GM23338 (cell line): ENCODE measurements around the gene NYAP1. TPM values are rescaled to one million over a fixed set of nuclear protein-coding genes. Genes with fewer than 3 reads are reported as not detected.
"Not testable (repeated sequence)": the region's sequence is repeated elsewhere in the genome, so short reads cannot be mapped to it uniquely, and the experiment has no call there.

Experiments
- ATAC-seq: fragments of 200-7000 bp; cut with Tn5 transposase; 3 replicates; pipeline ENCODE4 v1.9.1; 2020
- DNase-seq: peaks from one replicate; pipeline ENCODE4 v3.0.0-alpha.2; 2015; ENCODE audit warnings: low spot score
- H2AFZ ChIP-seq: fragments of 200-600 bp; sonication (generic); 2 replicates; pipeline ENCODE4 v1.8.0; 2016; ENCODE audit warnings: antibody characterized with exemption, mild to moderate bottlenecking, moderate library complexity
- H3F3A ChIP-seq: fragments of 200-600 bp; sonication (generic); replicated peaks from 2 replicates; pipeline ENCODE4 v1.8.0; 2017; ENCODE audit warnings: antibody characterized with exemption, mixed run types, low read depth
- H3K27ac ChIP-seq: fragments of 200-600 bp; sonication (generic); 2 replicates; pipeline ENCODE4 v1.6.1; 2016; ENCODE audit warnings: low read depth
- H3K27me3 ChIP-seq: fragments of 200-600 bp; sonication (generic); 2 replicates; pipeline ENCODE4 v1.8.0; 2016; ENCODE audit warnings: mild to moderate bottlenecking, mixed run types, moderate library complexity; ENCODE audit not compliant: insufficient read depth
- H3K36me3 ChIP-seq: fragments of 200-600 bp; sonication (generic); 2 replicates; pipeline ENCODE4 v1.8.0; 2016; ENCODE audit warnings: mild to moderate bottlenecking; ENCODE audit not compliant: insufficient read depth
- H3K4me1 ChIP-seq: fragments of 200-600 bp; sonication (generic); 2 replicates; pipeline ENCODE4 v1.8.0; 2016; ENCODE audit warnings: mild to moderate bottlenecking, moderate library complexity; ENCODE audit not compliant: insufficient read depth
- H3K4me2 ChIP-seq: fragments of 200-600 bp; sonication (generic); 2 replicates; pipeline ENCODE4 v1.7.1; 2017; ENCODE audit warnings: mixed run types
- H3K4me3 ChIP-seq: fragments of 200-600 bp; sonication (generic); 2 replicates; pipeline ENCODE4 v1.6.1; 2016; ENCODE audit warnings: mixed run types
- H3K79me2 ChIP-seq: fragments of 200-600 bp; sonication (generic); replicated peaks from 2 replicates; pipeline ENCODE4 v1.8.0; 2017; ENCODE audit warnings: mild to moderate bottlenecking; ENCODE audit not compliant: insufficient read depth
- H3K9me2 ChIP-seq: fragments of 200-600 bp; sonication (generic); 2 replicates; pipeline ENCODE4 v1.8.0; 2017; ENCODE audit not compliant: insufficient read depth
- H4K20me1 ChIP-seq: fragments of 200-600 bp; sonication (generic); replicated peaks from 2 replicates; pipeline ENCODE4 v1.8.0; 2017; ENCODE audit warnings: mild to moderate bottlenecking; ENCODE audit not compliant: insufficient read depth
- H3K27ac Mint-ChIP-seq: 2 replicates; pipeline ENCODE4 v1.8.0; 2020; ENCODE audit warnings: inconsistent platforms, mild to moderate bottlenecking, moderate library complexity, mixed read lengths
- H3K27me3 Mint-ChIP-seq: 3 replicates; pipeline ENCODE4 v1.8.0; 2022; ENCODE audit warnings: low read depth, mild to moderate bottlenecking, moderate library complexity, mixed read lengths, inconsistent platforms; ENCODE audit not compliant: insufficient read depth, poor library complexity
- H3K36me3 Mint-ChIP-seq: 3 replicates; pipeline ENCODE4 v1.8.0; 2021; ENCODE audit warnings: low read depth, mild to moderate bottlenecking, inconsistent platforms, moderate library complexity, mixed read lengths
- H3K4me1 Mint-ChIP-seq: 3 replicates; pipeline ENCODE4 v1.8.0; 2020; ENCODE audit warnings: mild to moderate bottlenecking, inconsistent platforms, mixed read lengths
- H3K4me3 Mint-ChIP-seq: 3 replicates; pipeline ENCODE4 v1.8.0; 2021; ENCODE audit warnings: moderate library complexity, mild to moderate bottlenecking, inconsistent platforms, mixed read lengths
- H3K9me3 Mint-ChIP-seq: 3 replicates; pipeline ENCODE4 v1.8.0; 2020; ENCODE audit warnings: moderate library complexity, mild to moderate bottlenecking, inconsistent platforms, mixed read lengths
- CREB1 ChIP-seq: fragments of 250-450 bp; sonication (Bioruptor Pico); IDR thresholded peaks from 2 replicates; pipeline ENCODE4 v1.5.0; 2020; ENCODE audit warnings: low read depth, mild to moderate bottlenecking, moderate library complexity
- EZH2 ChIP-seq: fragments of 200-600 bp; sonication (generic); IDR thresholded peaks from one replicate; pipeline ENCODE4 v1.8.0; 2017; ENCODE audit warnings: antibody characterized with exemption, mild to moderate bottlenecking, low read depth; ENCODE audit not compliant: unreplicated experiment
- NANOG ChIP-seq: IDR thresholded peaks from 2 replicates; pipeline ENCODE4 v1.6.1; 2016; ENCODE audit warnings: antibody characterized with exemption, borderline replicate concordance
- ZNF114 ChIP-seq: fragments of 250-450 bp; sonication (Bioruptor Pico); IDR thresholded peaks from 2 replicates; pipeline ENCODE4 v1.5.0; 2020; ENCODE audit warnings: mild to moderate bottlenecking, moderate library complexity
- ZNF331 ChIP-seq: fragments of 250-450 bp; sonication (Bioruptor Pico); IDR thresholded peaks from 2 replicates; pipeline ENCODE4 v1.5.0; 2020; ENCODE audit warnings: low read depth, mild to moderate bottlenecking, moderate library complexity
- polyA plus RNA-seq: library from polyadenylated mRNA; unstranded; fragments of >200 nt; fragmentation: Nextera tagmentation; extraction: Ambion mirVana; gene quantifications from 2 replicates; pipeline ENCODE4 v1.2.1, GENCODE V29; 2016
- total RNA-seq: library from RNA; depleted of rRNA; stranded (reverse); fragments of >200 nt; shearing (Covaris generic); gene quantifications from 2 replicates; pipeline ENCODE4 v1.2.3, GENCODE V29; 2014
- TF ChIP-seq, protein P1 (sequence below): IDR thresholded peaks from 2 replicates; pipeline ENCODE4 v1.6.1; 2016; ENCODE audit warnings: antibody characterized with exemption
- TF ChIP-seq, protein P2 (sequence below): fragments of 250-450 bp; sonication (Bioruptor Pico); IDR thresholded peaks from 2 replicates; pipeline ENCODE4 v1.5.0; 2020; ENCODE audit warnings: mild to moderate bottlenecking, moderate library complexity

Gene NYAP1
- total and polyA plus RNA-seq, 2 experiments from 2014 or later, result 0.19 to 4.9 TPM

DNA sequence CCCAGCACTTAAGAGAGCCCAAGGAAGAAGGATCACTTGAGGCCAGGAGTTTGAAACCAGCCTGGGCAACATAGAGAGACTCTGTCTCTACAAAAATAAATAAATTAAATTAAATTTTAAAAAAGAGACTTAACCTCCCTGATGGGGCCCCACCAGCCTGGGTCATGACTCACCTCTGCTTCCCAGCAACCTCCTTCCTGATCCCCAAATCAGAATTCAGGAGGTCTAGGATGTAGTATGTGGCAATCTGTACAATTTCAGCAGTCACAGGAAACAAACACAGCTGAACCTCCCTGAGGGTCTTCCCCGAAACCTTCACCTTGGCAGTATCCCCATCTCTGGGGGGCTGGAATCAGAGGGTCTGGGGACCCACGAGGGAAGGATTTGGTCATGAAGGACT is 37.7 kb upstream of the NYAP1 start (continued):
- TF ChIP-seq, protein P1, sequence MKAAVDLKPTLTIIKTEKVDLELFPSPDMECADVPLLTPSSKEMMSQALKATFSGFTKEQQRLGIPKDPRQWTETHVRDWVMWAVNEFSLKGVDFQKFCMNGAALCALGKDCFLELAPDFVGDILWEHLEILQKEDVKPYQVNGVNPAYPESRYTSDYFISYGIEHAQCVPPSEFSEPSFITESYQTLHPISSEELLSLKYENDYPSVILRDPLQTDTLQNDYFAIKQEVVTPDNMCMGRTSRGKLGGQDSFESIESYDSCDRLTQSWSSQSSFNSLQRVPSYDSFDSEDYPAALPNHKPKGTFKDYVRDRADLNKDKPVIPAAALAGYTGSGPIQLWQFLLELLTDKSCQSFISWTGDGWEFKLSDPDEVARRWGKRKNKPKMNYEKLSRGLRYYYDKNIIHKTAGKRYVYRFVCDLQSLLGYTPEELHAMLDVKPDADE, result no peak
- TF ChIP-seq ZNF114 (CRISPR knock-in tag), result no peak

DNA sequence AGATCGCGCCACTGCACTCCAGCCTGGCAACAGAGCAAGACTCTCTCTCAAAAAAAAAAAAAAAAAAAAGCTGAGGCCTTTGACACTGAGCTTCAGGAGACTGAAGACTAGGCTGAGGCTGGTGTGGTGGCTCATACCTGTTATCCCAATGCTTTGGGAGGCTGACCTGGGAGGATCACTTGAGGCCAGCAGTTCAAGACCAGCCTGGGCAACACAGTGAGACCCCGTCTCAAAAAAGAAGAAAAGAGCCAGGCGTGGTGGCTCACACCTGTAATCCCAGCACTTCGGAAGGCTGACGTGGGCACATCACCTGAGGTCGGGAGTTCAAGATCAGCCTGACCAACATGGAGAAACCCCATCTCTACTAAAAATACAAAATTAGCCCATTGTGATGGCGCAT is 36.4 kb upstream of the NYAP1 start:
- peaks cover 12% of the 10 kb centered on the region for H3K4me1 Mint-ChIP-seq

DNA sequence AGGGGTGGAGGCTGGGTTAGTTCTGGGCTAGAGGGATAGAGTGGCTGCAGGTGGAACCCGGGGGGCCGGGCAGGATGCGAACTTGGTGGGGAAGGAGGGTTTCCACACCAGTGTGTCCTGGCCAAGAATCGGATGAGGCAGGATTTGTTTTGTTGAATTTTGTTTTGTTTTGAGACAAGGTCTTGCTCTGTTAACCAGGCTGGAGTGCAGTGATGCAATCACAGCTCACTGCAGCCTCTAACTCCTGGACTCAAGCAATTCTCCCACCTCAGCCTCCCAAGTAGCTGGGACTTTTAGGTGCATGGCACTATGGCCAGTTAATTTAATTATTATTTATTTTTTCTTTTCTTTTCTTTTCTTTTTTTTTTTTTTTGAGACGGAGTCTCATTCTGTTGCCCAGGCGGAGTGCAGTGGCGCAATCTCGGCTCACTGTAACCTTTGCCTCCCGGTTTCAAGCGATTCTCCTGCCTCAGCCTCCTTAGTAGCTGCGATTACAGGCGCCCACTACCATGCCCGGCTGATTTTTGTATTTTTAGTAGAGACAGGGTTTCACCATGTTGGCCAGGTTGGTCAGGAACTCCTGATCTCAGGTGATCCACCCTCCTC is 34.4 kb upstream of the NYAP1 start:
- Mint-ChIP-seq H3K27ac (no peak overlapping the region), H3K9me3 (no peaks in the 10 kb centered on the region), H3K4me3 (no peak overlapping the region), H3K36me3 (no peaks in the 10 kb centered on the region), H3K4me1 (peaks cover 10% of the 10 kb centered on the region), H3K27me3 (peaks cover 17% of the 10 kb centered on the region)
- ATAC-seq (no peak), DNase-seq (no peak)
- Histone ChIP-seq H4K20me1 (no peaks in the 10 kb centered on the region), H3K27me3 (no peaks in the 10 kb centered on the region), H3K4me2 (no peak overlapping the region), H3K4me3 (no peak overlapping the region), H2AFZ (no peak overlapping the region), H3K4me1 (no peaks in the 10 kb centered on the region; the same call in 1 of the 2 replicates), H3K27ac (no peak overlapping the region), H3F3A (no peaks in the 10 kb centered on the region), H3K36me3 (no peaks in the 10 kb centered on the region), H3K79me2 (no peaks in the 10 kb centered on the region), H3K9me2 (no peaks in the 10 kb centered on the region)
- TF ChIP-seq EZH2, result no peak

More for the DNA sequence above, 36.4 kb upstream of the NYAP1 start:
- not testable (repeated sequence) for H3K4me3 Mint-ChIP-seq, H3K36me3 Mint-ChIP-seq, H3F3A ChIP-seq, H3K27ac Mint-ChIP-seq, H3K4me3 ChIP-seq, H3K4me2 ChIP-seq, H3K4me1 ChIP-seq, H4K20me1 ChIP-seq, H3K27ac ChIP-seq, ATAC-seq, H2AFZ ChIP-seq, H3K79me2 ChIP-seq, H3K9me3 Mint-ChIP-seq, H3K9me2 ChIP-seq, H3K36me3 ChIP-seq, DNase-seq, H3K27me3 ChIP-seq
- peaks cover 22% of the 10 kb centered on the region for H3K27me3 Mint-ChIP-seq

DNA sequence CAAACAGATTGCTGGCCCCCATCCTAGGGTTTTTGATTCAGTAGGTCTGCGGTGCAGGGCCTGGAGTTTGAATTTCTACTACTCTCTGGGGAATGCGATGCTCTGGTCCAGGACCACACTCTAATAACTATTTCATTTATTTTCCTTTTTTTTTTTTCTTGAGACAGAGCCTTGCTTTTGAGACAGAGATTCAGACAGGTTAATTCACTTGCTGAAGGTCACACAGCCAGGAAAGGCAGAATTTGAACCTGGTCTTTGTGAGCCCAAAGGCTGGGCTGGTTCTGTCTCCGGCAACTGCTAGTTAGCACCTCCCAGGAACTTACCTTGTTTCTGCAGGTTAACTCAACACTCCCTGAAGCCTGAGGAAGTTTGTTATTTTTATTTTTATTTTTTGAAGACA is 31.2 kb upstream of the NYAP1 start:
- no peak overlapping the region for H3K4me3 ChIP-seq

More for the DNA sequence above, 31.2 kb upstream of the NYAP1 start:
- Histone ChIP-seq H3K27ac (no peak overlapping the region), H3K27me3 (no peaks in the 10 kb centered on the region), H3K4me1 (peaks cover 10% of the 10 kb centered on the region), H3K79me2 (no peaks in the 10 kb centered on the region), H3F3A (peaks cover 3% of the 10 kb centered on the region; the same call in 1 of the 2 replicates), H2AFZ (no peak overlapping the region), H3K9me2 (no peaks in the 10 kb centered on the region), H3K36me3 (no peaks in the 10 kb centered on the region), H4K20me1 (no peaks in the 10 kb centered on the region), H3K4me2 (no peak overlapping the region)
- ATAC-seq (no peak), DNase-seq (no peak)
- H3K27me3 Mint-ChIP-seq, result peaks cover 24% of the 10 kb centered on the region
- TF ChIP-seq NANOG (no peak), CREB1 (CRISPR knock-in tag) (no peak), ZNF331 (CRISPR knock-in tag) (no peak)
- TF ChIP-seq, protein P2, sequence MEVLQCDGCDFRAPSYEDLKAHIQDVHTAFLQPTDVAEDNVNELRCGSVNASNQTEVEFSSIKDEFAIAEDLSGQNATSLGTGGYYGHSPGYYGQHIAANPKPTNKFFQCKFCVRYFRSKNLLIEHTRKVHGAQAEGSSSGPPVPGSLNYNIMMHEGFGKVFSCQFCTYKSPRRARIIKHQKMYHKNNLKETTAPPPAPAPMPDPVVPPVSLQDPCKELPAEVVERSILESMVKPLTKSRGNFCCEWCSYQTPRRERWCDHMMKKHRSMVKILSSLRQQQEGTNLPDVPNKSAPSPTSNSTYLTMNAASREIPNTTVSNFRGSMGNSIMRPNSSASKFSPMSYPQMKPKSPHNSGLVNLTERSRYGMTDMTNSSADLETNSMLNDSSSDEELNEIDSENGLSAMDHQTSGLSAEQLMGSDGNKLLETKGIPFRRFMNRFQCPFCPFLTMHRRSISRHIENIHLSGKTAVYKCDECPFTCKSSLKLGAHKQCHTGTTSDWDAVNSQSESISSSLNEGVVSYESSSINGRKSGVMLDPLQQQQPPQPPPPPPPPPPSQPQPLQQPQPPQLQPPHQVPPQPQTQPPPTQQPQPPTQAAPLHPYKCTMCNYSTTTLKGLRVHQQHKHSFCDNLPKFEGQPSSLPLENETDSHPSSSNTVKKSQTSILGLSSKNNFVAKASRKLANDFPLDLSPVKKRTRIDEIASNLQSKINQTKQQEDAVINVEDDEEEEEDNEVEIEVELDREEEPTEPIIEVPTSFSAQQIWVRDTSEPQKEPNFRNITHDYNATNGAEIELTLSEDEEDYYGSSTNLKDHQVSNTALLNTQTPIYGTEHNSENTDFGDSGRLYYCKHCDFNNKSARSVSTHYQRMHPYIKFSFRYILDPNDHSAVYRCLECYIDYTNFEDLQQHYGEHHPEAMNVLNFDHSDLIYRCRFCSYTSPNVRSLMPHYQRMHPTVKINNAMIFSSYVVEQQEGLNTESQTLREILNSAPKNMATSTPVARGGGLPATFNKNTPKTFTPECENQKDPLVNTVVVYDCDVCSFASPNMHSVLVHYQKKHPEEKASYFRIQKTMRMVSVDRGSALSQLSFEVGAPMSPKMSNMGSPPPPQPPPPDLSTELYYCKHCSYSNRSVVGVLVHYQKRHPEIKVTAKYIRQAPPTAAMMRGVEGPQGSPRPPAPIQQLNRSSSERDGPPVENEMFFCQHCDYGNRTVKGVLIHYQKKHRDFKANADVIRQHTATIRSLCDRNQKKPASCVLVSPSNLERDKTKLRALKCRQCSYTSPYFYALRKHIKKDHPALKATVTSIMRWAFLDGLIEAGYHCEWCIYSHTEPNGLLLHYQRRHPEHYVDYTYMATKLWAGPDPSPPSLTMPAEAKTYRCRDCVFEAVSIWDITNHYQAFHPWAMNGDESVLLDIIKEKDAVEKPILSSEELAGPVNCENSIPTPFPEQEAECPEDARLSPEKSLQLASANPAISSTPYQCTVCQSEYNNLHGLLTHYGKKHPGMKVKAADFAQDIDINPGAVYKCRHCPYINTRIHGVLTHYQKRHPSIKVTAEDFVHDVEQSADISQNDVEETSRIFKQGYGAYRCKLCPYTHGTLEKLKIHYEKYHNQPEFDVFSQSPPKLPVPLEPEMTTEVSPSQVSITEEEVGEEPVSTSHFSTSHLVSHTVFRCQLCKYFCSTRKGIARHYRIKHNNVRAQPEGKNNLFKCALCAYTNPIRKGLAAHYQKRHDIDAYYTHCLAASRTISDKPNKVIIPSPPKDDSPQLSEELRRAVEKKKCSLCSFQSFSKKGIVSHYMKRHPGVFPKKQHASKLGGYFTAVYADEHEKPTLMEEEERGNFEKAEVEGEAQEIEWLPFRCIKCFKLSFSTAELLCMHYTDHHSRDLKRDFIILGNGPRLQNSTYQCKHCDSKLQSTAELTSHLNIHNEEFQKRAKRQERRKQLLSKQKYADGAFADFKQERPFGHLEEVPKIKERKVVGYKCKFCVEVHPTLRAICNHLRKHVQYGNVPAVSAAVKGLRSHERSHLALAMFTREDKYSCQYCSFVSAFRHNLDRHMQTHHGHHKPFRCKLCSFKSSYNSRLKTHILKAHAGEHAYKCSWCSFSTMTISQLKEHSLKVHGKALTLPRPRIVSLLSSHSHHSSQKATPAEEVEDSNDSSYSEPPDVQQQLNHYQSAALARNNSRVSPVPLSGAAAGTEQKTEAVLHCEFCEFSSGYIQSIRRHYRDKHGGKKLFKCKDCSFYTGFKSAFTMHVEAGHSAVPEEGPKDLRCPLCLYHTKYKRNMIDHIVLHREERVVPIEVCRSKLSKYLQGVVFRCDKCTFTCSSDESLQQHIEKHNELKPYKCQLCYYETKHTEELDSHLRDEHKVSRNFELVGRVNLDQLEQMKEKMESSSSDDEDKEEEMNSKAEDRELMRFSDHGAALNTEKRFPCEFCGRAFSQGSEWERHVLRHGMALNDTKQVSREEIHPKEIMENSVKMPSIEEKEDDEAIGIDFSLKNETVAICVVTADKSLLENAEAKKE (CRISPR knock-in tag), result no peak
- H3K27ac Mint-ChIP-seq, result no peak overlapping the region
- H3K9me3 Mint-ChIP-seq, result no peaks in the 10 kb centered on the region
- peaks cover 12% of the 10 kb centered on the region for H3K4me1 Mint-ChIP-seq
- H3K4me3 Mint-ChIP-seq, result no peak overlapping the region
- no peaks in the 10 kb centered on the region for H3K36me3 Mint-ChIP-seq
